ENCODE data around the gene HTT.

- no peak for TF ChIP-seq EZH2 (IDR thresholded peaks at IDR 0.05)
- no peak for TF ChIP-seq POLR2AphosphoS5 (IDR thresholded peaks at IDR 0.05; ENCODE audit: borderline replicate concordance, low read depth, low read length)
- no peak for TF ChIP-seq FOXP2 (optimal IDR thresholded peaks at IDR 0.05; ENCODE audit: control extremely low read depth, extremely low read length, insufficient read depth)
Measured at GRCh38 chr4:3039706-3040366, 34.6 kb upstream of the HTT start.
